Trophoblast cell (in vitro differentiated cells and primary cell): Measurements from ENCODE around the gene HS2ST1.

Experiments used
- DNase-seq, 2 donors: peaks; one replicate each; pipeline ENCODE4 v3.0.0-alpha.2; 2016
- H2AFZ ChIP-seq: 2 replicates; pipeline ENCODE4 v1.6.1; 2013; ENCODE audit warnings: low read length, moderate library complexity, mild to moderate bottlenecking; ENCODE audit not compliant: insufficient read depth, poor library complexity
- H2AK5ac ChIP-seq: 2 replicates; pipeline ENCODE4 v1.6.1; 2013; ENCODE audit warnings: mild to moderate bottlenecking, low read length
- H2BK120ac ChIP-seq: 2 replicates; pipeline ENCODE4 v1.6.1; 2013; ENCODE audit warnings: low read length, mild to moderate bottlenecking, moderate library complexity; ENCODE audit not compliant: insufficient read depth, poor library complexity
- H2BK12ac ChIP-seq: 2 replicates; pipeline ENCODE4 v1.6.1; 2013; ENCODE audit warnings: mild to moderate bottlenecking, low read length, moderate library complexity
- H2BK5ac ChIP-seq: 2 replicates; pipeline ENCODE4 v1.6.1; 2013; ENCODE audit warnings: low read length, low read depth, moderate library complexity, mild to moderate bottlenecking; ENCODE audit not compliant: poor library complexity
- H3K14ac ChIP-seq: 2 replicates; pipeline ENCODE4 v1.6.1; 2013; ENCODE audit warnings: mild to moderate bottlenecking, low read length
- H3K18ac ChIP-seq: 2 replicates; pipeline ENCODE4 v1.6.1; 2013; ENCODE audit warnings: mild to moderate bottlenecking, low read length
- H3K23ac ChIP-seq: 2 replicates; pipeline ENCODE4 v1.6.1; 2013; ENCODE audit warnings: low read length
- H3K27ac ChIP-seq: 2 replicates; pipeline ENCODE4 v1.5.1; 2013; ENCODE audit warnings: low read depth, mild to moderate bottlenecking, inconsistent platforms, low read length, moderate library complexity
- H3K27me3 ChIP-seq: 2 replicates; pipeline ENCODE4 v1.6.1; 2013; ENCODE audit warnings: inconsistent platforms, mild to moderate bottlenecking, low read length, moderate library complexity; ENCODE audit not compliant: insufficient read depth
- H3K36me3 ChIP-seq, 2 experiments: 1 replicate in 1 of 2; 2 replicates in 1 of 2; pipeline ENCODE4 v1.6.1; 2013; ENCODE audit warnings: low read length in 2 of 2, mild to moderate bottlenecking in 2 of 2, moderate library complexity in 1 of 2; ENCODE audit not compliant: insufficient read depth in 2 of 2, control insufficient read depth in 1 of 2
- H3K4ac ChIP-seq: 2 replicates; pipeline ENCODE4 v1.6.1; 2013; ENCODE audit warnings: low read depth, mild to moderate bottlenecking, low read length, moderate library complexity
- H3K4me1 ChIP-seq, 2 experiments: 1 replicate in 1 of 2; 2 replicates in 1 of 2; pipeline ENCODE4 v1.6.1; 2013; ENCODE audit warnings: low read length in 2 of 2, mild to moderate bottlenecking in 2 of 2, moderate library complexity in 1 of 2; ENCODE audit not compliant: insufficient read depth in 2 of 2, control insufficient read depth in 1 of 2
- H3K4me2 ChIP-seq: 2 replicates; pipeline ENCODE4 v1.6.1; 2013; ENCODE audit warnings: inconsistent platforms, mild to moderate bottlenecking, low read length, moderate library complexity
- H3K4me3 ChIP-seq: 2 replicates; pipeline ENCODE4 v1.5.1; 2013; ENCODE audit warnings: mild to moderate bottlenecking, low read depth, low read length, inconsistent platforms
- H3K79me1 ChIP-seq: one replicate; pipeline ENCODE4 v1.6.1; 2013; ENCODE audit warnings: low read length
- H3K79me2 ChIP-seq: 2 replicates; pipeline ENCODE4 v1.6.1; 2013; ENCODE audit warnings: low read length, mild to moderate bottlenecking; ENCODE audit not compliant: control insufficient read depth, insufficient read depth, poor library complexity
- H3K9ac ChIP-seq: 2 replicates; pipeline ENCODE4 v1.6.1; 2013; ENCODE audit warnings: mild to moderate bottlenecking, low read length
- H3K9me3 ChIP-seq: 2 replicates; pipeline ENCODE4 v1.6.1; 2013; ENCODE audit warnings: low read depth, mild to moderate bottlenecking, control low read depth, inconsistent platforms, low read length; ENCODE audit not compliant: insufficient read depth
- H4K12ac ChIP-seq: 2 replicates; pipeline ENCODE4 v1.6.1; 2013; ENCODE audit warnings: low read depth, mild to moderate bottlenecking, low read length, moderate library complexity
- H4K8ac ChIP-seq: 2 replicates; pipeline ENCODE4 v1.6.1; 2013; ENCODE audit warnings: low read depth, mild to moderate bottlenecking, low read length, moderate library complexity
- H4K91ac ChIP-seq: one replicate; pipeline ENCODE4 v1.6.1; 2013; ENCODE audit warnings: low read depth, mild to moderate bottlenecking, low read length, moderate library complexity
- WGBS: extraction: QIAGEN DNeasy Blood & Tissue Kit; methylation state at CpG from one replicate; pipeline ENCODE4 v1.1.7; 2013; ENCODE audit warnings: missing lambda C conversion rate; ENCODE audit not compliant: insufficient read length, insufficient coverage; ENCODE audit errors: extremely low coverage; 5-methylcytosine and 5-hydroxymethylcytosine counted together

Gene HS2ST1

GRCh38 chr1:86939406-86939805 is 25.0 kb downstream of the HS2ST1 start:
- H4K12ac ChIP-seq = no peak overlapping the region
- no peak overlapping the region for H3K18ac ChIP-seq

DNA sequence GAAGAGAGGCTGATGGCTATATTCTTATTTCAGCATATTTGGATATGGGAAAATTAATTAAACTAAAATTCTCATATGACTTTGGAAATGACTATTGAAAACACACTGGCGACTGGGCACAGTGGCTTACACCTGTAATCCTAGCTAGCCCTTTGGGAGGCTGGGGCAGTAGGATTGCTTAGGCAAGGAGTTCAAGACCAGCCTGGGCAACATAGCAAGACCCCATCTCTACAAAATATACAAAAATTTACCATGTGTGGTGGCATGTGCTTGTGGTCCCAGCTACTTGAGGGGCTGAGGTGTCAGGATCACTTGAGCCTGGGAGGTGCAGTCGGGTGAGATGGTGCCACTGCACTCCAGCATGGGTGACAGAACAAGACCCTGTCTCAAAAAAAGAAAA is 26.2 kb downstream of the HS2ST1 start:
- Histone ChIP-seq H3K79me1 (no peaks in the 10 kb centered on the region), H2BK120ac (no peak overlapping the region), H3K18ac (no peak overlapping the region), H3K27me3 (no peaks in the 10 kb centered on the region), H2BK12ac (no peak overlapping the region), H3K4me1 (no peaks in the 10 kb centered on the region), H3K79me2 (no peaks in the 10 kb centered on the region), H4K12ac (no peak overlapping the region), H3K4ac (no peak overlapping the region), H3K36me3 (no peaks in the 10 kb centered on the region), H2AK5ac (no peak overlapping the region), H3K23ac (no peak overlapping the region), H2AFZ (no peak overlapping the region), H3K27ac (no peak overlapping the region), H3K14ac (no peak overlapping the region), H2BK5ac (no peak overlapping the region), H4K8ac (no peak overlapping the region), H3K9me3 (no peaks in the 10 kb centered on the region), H4K91ac (no peak overlapping the region), H3K4me3 (no peak overlapping the region), H3K9ac (no peak overlapping the region), H3K4me2 (no peak overlapping the region)
- no peak for DNase-seq
- WGBS = no CpG with 5 or more reads among the region's 2 CpGs

More at GRCh38 chr1:86939406-86939805, 25.0 kb downstream of the HS2ST1 start:
- Histone ChIP-seq H3K79me1 (no peaks in the 10 kb centered on the region), H3K27ac (no peak overlapping the region), H3K9ac (no peak overlapping the region), H3K4me2 (no peak overlapping the region), H2AK5ac (no peak overlapping the region), H4K91ac (no peak overlapping the region), H2BK5ac (no peak overlapping the region), H3K27me3 (no peaks in the 10 kb centered on the region), H2BK120ac (no peak overlapping the region), H2AFZ (no peak overlapping the region), H2BK12ac (no peak overlapping the region), H4K8ac (no peak overlapping the region), H3K4me1 (no peaks in the 10 kb centered on the region), H3K14ac (no peak overlapping the region), H3K79me2 (no peaks in the 10 kb centered on the region), H3K4me3 (no peak overlapping the region), H3K9me3 (no peaks in the 10 kb centered on the region), H3K4ac (no peak overlapping the region), H3K23ac (no peak overlapping the region), H3K36me3 (no peaks in the 10 kb centered on the region)
- no peak for DNase-seq
- no CpG with 5 or more reads among the region's 3 CpGs for WGBS

DNA sequence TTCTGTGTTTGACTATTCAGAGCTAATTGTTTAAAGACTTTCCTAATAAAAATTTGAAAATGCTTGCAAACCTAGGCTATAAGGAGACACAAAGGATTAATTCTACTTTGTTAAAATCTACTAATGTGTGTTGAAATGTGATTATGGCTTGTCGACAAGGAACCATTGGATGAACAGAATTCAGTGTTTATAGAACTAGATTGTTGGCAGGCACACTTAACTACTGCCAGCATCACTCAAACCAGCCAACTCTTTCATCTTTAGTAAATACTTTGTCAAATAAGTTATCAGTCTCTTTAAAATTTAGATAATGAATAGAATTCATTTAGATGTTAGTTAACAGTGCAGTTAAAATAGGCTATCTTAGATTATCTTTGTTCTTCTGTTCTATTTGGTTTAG is 27.6 kb downstream of the HS2ST1 start:
- Histone ChIP-seq H3K79me1 (no peaks in the 10 kb centered on the region), H3K79me2 (no peaks in the 10 kb centered on the region), H3K4me3 (no peak overlapping the region), H4K12ac (no peak overlapping the region), H3K27ac (no peak overlapping the region), H3K36me3 (no peaks in the 10 kb centered on the region), H2BK12ac (no peak overlapping the region), H2BK120ac (no peak overlapping the region), H3K9me3 (no peaks in the 10 kb centered on the region), H3K18ac (no peak overlapping the region), H3K23ac (no peak overlapping the region), H2AK5ac (no peak overlapping the region), H4K8ac (no peak overlapping the region), H3K9ac (no peak overlapping the region), H3K4ac (no peak overlapping the region), H4K91ac (no peak overlapping the region), H3K4me1 (no peaks in the 10 kb centered on the region), H3K4me2 (no peak overlapping the region), H2BK5ac (no peak overlapping the region), H2AFZ (no peak overlapping the region), H3K14ac (no peak overlapping the region), H3K27me3 (no peaks in the 10 kb centered on the region)
- no CpG with 5 or more reads among the region's 1 CpG for WGBS
- DNase-seq = no peak

GRCh38 chr1:86942743-86943142 is 28.3 kb downstream of the HS2ST1 start:
- no peak overlapping the region for H3K4me3 ChIP-seq

More at GRCh38 chr1:86942743-86943142, 28.3 kb downstream of the HS2ST1 start:
- H3K9ac ChIP-seq = no peak overlapping the region
- no peaks in the 10 kb centered on the region for H3K27me3 ChIP-seq
- no peak overlapping the region for H2AFZ ChIP-seq
- no peak overlapping the region for H3K27ac ChIP-seq
- H3K79me1 ChIP-seq = no peaks in the 10 kb centered on the region
- H2AK5ac ChIP-seq = no peak overlapping the region
- H3K79me2 ChIP-seq = no peaks in the 10 kb centered on the region
- H3K4me1 ChIP-seq = no peaks in the 10 kb centered on the region
- no peak overlapping the region for H4K91ac ChIP-seq
- H3K9me3 ChIP-seq = no peaks in the 10 kb centered on the region
- no peak overlapping the region for H2BK12ac ChIP-seq
- H2BK5ac ChIP-seq = no peak overlapping the region
- no peak overlapping the region for H3K4ac ChIP-seq
- H3K36me3 ChIP-seq = no peaks in the 10 kb centered on the region
- H3K14ac ChIP-seq = no peak overlapping the region
- H3K18ac ChIP-seq = no peak overlapping the region
- no peak overlapping the region for H4K12ac ChIP-seq
- no peak overlapping the region for H3K23ac ChIP-seq
- H4K8ac ChIP-seq = no peak overlapping the region
- no peak overlapping the region for H3K4me2 ChIP-seq
- no peak overlapping the region for H2BK120ac ChIP-seq
- DNase-seq = no peak
